Heart left ventricle (tissue), 16 donors: Measurements from ENCODE around the gene RPL37A. TPM values are rescaled to one million over a fixed set of nuclear protein-coding genes. Genes with fewer than 3 reads are reported as not detected.
A peak's percentile ranks its signal among the peaks of the same experiment; 100 is the strongest.

Experiments
- ATAC-seq, 4 donors: fragments of 200-7000 bp; cut with Tn5 transposase; one replicate each; pipeline ENCODE4 v1.9.1; 2020 to 2022; ENCODE audit warnings: moderate library complexity in 4 of 4, mild to moderate bottlenecking in 3 of 4, moderate number of reproducible peaks in 1 of 4
- DNase-seq, 5 donors: peaks; one replicate each; pipeline ENCODE4 v3.0.0-alpha.2; 2020
- H3K27ac ChIP-seq, 12 donors: fragments of 200-600 bp; sonication (generic) in 4 of 12; one replicate each; pipeline versions ENCODE4 v1.5.0 to v1.8.0; 2016 to 2022; ENCODE audit warnings: mild to moderate bottlenecking in 2 of 12
- H3K27me3 ChIP-seq, 9 donors: fragments of 200-600 bp; sonication (generic) in 2 of 9; one replicate each; pipeline versions ENCODE4 v1.5.1 to v1.8.0; 2016 to 2022; ENCODE audit warnings: mild to moderate bottlenecking in 3 of 9
- H3K36me3 ChIP-seq, 9 donors: fragments of 200-600 bp; sonication (generic) in 2 of 9; one replicate each; pipeline versions ENCODE4 v1.5.0 to v1.8.0; 2018 to 2022; ENCODE audit warnings: mild to moderate bottlenecking in 2 of 9
- H3K4me1 ChIP-seq, 12 donors: fragments of 200-600 bp; sonication (generic) in 4 of 12; one replicate each; pipeline versions ENCODE4 v1.5.0 to v1.8.0; 2016 to 2022; ENCODE audit warnings: mild to moderate bottlenecking in 3 of 12
- H3K4me3 ChIP-seq, 12 donors: fragments of 200-600 bp; sonication (generic) in 4 of 12; one replicate each; pipeline versions ENCODE4 v1.5.0 to v1.8.0; 2017 to 2022; ENCODE audit warnings: mild to moderate bottlenecking in 9 of 12, moderate library complexity in 4 of 12
- H3K9me3 ChIP-seq, 12 donors: fragments of 200-600 bp; sonication (generic) in 4 of 12; one replicate each; pipeline versions ENCODE4 v1.5.0 to v1.8.0; 2016 to 2022; ENCODE audit warnings: mild to moderate bottlenecking in 1 of 12
- CTCF ChIP-seq, 12 donors: fragments of 200-600 bp; sonication (generic) in 4 of 12; IDR thresholded peaks; one replicate each; pipeline versions ENCODE4 v1.5.0 to v1.8.0; 2018 to 2022; ENCODE audit warnings: antibody characterized with exemption in 12 of 12, mild to moderate bottlenecking in 5 of 12
- POLR2A ChIP-seq, 2 donors: fragments of 450-650 bp; IDR thresholded peaks; one replicate each; pipeline ENCODE4 v1.6.1; 2017; ENCODE audit warnings: antibody characterized with exemption in 2 of 2, mild to moderate bottlenecking in 2 of 2, moderate library complexity in 2 of 2
- WGBS, 4 donors: extraction: QIAGEN DNeasy Blood & Tissue Kit in 2 of 4; methylation state at CpG; one replicate each; pipeline versions ENCODE4 v1.1.5 to v1.1.7; 2013 to 2018; 5-methylcytosine and 5-hydroxymethylcytosine counted together
- intact Hi-C, 10 donors: fragments of 100-400 bp; cut with DNase I; formaldehyde crosslinking; loops; one replicate each; pipeline versions ENCODE4 v1.11.1 to v1.14.2; 2022
- polyA plus RNA-seq, 2 donors: library from polyadenylated mRNA; stranded (reverse); fragments of 200-250 nt; gene quantifications; one replicate each; pipeline ENCODE4 v1.2.3, GENCODE V29; 2013
- total RNA-seq, 9 donors: library from RNA; depleted of rRNA in 2 of 9; stranded (reverse); fragments of >200 nt in 2 of 9; fragmentation: NEBNext Ultra II Directional in 3 of 9; extraction: Animal tissue kit (Norgen Biotek cat#: 25700) in 3 of 9; gene quantifications; one replicate each; pipeline versions ENCODE4 v1.1.0 to v1.2.4, GENCODE V29; 2016 to 2023
- donor health status: ischemic (EF 13 %, LVEDD 7.1; RV severe dilation, severe dysfunction).
- donor health status: healthy with polysubstance abuse.
- donor health status: DM: no; HTN: yes; CAD: no.
- donor health status: DM: no; HTN: no; CAD: no.
- donor health status: ischemic (EF 25% LVEDD 6.9; RV normal size, moderate dysfunction).
- donor health status: ischemic (EF 25% LVEDD 5.7; RV mildly dilated, moderate dysfunction).
- donor health status: healthy.
- donor health status: DM: yes; HTN: yes; CAD: no.
- donor health status: ischemic (EF 35%, LVEDD 5.7; RV mildly dilated, moderate dysfunction).
- donor health status: nonischemic (EF 11% LVEDD 7.7; RV severe dilation, severe dysfunction).
- donor health status: DM: yes; HTN: yes; CAD: no.
- donor health status: PGD.
- donor health status: ischemic (EF 29% LVEDD 5.4; RV normal size, mild dysfunction).
- donor health status: nonischemic (EF 23%, LVEDD 6.1; RV moderate dilation, normal function).

Gene RPL37A
- total and polyA plus RNA-seq, 11 donors = 602 to 3,426 (median 1,988) TPM

GRCh38 chr2:216505133-216506106 is 6.8 kb downstream of the RPL37A start:
- Histone ChIP-seq H3K36me3 (peaks cover 0 to 64% (median 54%) of the 10 kb centered on the region in 9 donors), H3K4me1 (peaks cover 0 to 33% (median 8%) of the 10 kb centered on the region in 12 donors), H3K27ac (no peak overlapping the region), H3K4me3 (no peak overlapping the region), H3K27me3 (no peaks in the 10 kb centered on the region), H3K9me3 (no peaks in the 10 kb centered on the region)
- ATAC-seq (no peak), DNase-seq (no peak)
- TF ChIP-seq CTCF (IDR thresholded peaks at IDR 0.05) (no peak), POLR2A (IDR thresholded peaks at IDR 0.05) (no peak)
- intact Hi-C loops = no loop called here
- 95 to 97% (median 96%) methylated on average over 15 of the region's 15 CpGs for WGBS, 4 donors

DNA sequence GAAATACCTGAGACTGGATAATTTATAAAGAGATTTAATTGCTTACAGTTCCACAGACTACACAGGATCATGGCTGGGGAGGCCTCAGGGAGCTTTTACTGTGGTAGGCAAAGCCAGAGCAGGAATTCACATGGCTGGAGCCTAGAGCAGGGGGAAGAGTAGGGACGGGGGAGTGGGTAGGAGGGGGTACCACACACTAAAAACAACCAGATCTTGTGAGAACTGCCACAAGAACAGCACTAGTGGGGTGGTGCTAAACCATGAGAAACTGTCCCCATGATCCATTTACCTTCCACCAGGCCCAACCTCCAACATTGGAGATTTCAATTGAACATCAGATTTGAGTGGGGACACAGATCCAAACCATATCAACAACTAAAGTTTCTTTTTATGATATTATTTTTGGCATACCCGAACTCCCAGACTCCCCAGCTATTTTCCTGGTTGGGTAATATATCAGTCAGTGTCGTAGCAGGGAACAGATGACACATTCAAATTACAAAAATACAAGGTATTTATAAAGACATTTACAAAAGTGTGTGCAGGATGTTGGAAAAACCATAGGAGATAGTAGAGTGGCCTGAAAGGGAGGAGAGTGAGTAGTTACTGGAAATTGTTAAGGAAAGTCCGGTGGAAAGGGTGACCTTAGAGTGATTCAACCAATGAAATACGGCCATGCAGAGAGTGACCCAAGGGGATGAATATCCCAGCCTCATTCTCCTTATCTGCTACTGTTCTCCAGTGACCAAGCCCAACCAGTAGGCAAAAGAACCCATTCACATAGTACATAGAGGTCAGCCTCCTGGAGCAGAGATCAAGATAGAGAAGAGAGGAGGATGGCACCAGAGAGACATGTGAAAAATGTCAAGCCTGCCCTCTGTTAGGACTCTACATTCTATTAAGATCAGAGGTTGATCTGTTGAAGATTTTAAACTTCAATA is 8.8 kb downstream of the RPL37A start:
- no peak overlapping the region for H3K4me3 ChIP-seq
- peak overlapping the region in 2 of 12 donors; percentile 25 to 36 for H3K27ac ChIP-seq
- peaks cover 0 to 43% (median 33%) of the 10 kb centered on the region in 9 donors for H3K36me3 ChIP-seq
- intact Hi-C loops = no loop called here
- H3K27me3 ChIP-seq = no peaks in the 10 kb centered on the region
- peak in 3 of 4 donors; percentile 13 to 34 (median 18) for ATAC-seq
- no peak for DNase-seq
- TF ChIP-seq CTCF (IDR thresholded peaks at IDR 0.05) = no peak
- no peak for TF ChIP-seq POLR2A (IDR thresholded peaks at IDR 0.05)
- no peaks in the 10 kb centered on the region for H3K9me3 ChIP-seq
- peaks cover 0 to 17% (median 4%) of the 10 kb centered on the region in 12 donors for H3K4me1 ChIP-seq
- 77 to 84% (median 82%) methylated on average over 5 of the region's 5 CpGs for WGBS, 4 donors

DNA sequence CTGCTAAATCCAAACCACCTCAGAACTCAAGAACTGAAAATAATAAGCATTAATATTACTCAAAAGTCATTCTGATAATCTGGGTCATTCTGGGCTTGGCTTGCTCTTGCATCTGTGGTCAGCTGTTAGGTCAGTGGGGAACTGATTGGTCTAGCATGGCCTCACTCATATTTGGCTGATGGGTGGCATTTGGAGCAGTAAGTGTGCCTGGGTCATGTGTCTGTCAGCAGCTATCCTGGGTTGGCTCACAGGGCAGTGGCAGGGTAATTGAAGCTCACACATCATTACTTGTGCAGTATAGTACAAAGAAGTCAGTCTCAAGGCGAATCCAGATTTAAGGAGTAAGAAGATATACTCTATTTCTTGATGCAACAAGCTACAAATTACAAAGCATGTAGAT is 9.6 kb downstream of the RPL37A start:
- Histone ChIP-seq H3K27me3 (no peaks in the 10 kb centered on the region), H3K9me3 (no peaks in the 10 kb centered on the region), H3K4me3 (no peak overlapping the region), H3K27ac (peak overlapping the region in 2 of 12 donors; percentile 25 to 36), H3K36me3 (peaks cover 0 to 36% (median 26%) of the 10 kb centered on the region in 9 donors), H3K4me1 (peaks cover 0 to 17% (median 4%) of the 10 kb centered on the region in 12 donors)
- peak in 1 of 5 donors; percentile 44 for DNase-seq
- peak; percentile 61 to 74 (median 67) for ATAC-seq
- TF ChIP-seq POLR2A (IDR thresholded peaks at IDR 0.05) (no peak), CTCF (IDR thresholded peaks at IDR 0.05) (no peak)
- WGBS, 4 donors = 54 to 85% (median 81%) methylated on average over 1 of the region's 1 CpG
- intact Hi-C loops = no loop called here
